Activated T-helper 1 cell treated with Interleukin-2 at 50 U/mL for 16 hours (primary cell): ENCODE measurements around the gene ATXN7L1.

Source experiments
- DNase-seq: peaks from one replicate; pipeline ENCODE4 v3.0.0-alpha.2; 2020; ENCODE audit warnings: low read depth

ATXN7L1 gene

GRCh38 chr7:105580022-105580740 is 296.2 kb downstream of the ATXN7L1 start:
- no peak for DNase-seq

DNA sequence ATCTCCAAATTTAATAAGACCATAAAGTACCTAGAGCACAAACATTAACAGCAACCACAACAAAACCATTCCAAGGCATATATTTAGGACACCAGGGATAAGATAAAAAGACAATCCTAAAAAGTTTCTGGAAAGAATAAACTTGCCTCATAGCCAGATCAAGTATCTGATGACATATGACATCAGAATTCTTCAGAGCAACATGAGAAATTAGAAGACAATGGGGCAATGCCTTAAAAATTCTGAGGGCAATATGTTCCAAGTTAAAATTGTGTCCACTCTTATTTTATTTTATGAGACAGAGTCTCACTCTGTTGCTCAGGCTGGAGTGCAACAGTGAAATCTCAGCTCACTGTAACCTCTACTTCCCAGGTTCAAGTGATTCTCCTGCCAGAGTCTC is 297.9 kb downstream of the ATXN7L1 start:
- no peak for DNase-seq

DNA sequence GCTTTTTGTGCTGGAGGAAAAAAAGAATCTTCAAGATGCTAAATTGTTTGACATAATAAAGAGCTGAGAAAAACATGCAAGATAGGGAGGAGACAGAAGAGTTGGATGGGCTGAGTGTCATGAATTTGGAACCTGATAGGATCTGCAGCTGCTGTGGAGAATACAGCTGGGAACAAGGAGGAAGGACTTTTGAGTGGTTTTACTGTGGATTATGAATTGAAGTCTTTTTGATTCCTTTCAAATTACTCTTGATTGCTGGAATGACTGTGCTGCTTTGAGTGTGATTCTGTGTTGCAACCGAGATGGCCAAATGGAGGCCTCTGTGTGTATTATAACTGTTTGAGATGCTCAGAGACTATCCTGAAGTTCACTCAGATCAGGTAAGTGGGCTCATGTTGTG is 299.1 kb downstream of the ATXN7L1 start:
- no peak for DNase-seq

DNA sequence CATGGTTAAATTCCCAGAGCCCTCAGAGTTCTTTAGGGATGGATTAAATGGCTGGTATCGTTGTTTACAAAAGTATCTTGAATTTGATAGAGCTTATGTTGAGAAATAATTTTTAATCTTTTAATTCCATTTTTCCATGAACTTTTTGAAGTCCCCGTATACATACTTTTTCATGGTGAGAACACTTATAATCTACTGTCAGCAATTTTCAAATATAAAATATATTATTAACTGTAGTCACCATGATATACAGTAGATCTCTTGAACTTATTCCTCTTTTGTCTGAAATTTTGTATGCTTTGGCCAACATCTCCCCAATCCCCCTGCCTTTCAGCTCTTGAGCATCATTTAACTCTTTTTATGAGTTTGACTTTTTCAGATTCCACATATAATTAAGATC is 304.5 kb downstream of the ATXN7L1 start:
- DNase-seq: no peak

GRCh38 chr7:105567821-105568220 is 308.6 kb downstream of the ATXN7L1 start:
- DNase-seq: no peak

- DNase-seq: no peak
Measured at GRCh38 chr7:105567024-105567423, 309.4 kb downstream of the ATXN7L1 start.

- no peak for DNase-seq
Measured at GRCh38 chr7:105565190-105565589, 311.2 kb downstream of the ATXN7L1 start.

GRCh38 chr7:105559926-105560325 is 316.5 kb downstream of the ATXN7L1 start:
- DNase-seq: no peak
